Measurements from ENCODE around the gene IFT57. TPM values are rescaled to one million over a fixed set of nuclear protein-coding genes. Genes with fewer than 3 reads are reported as not detected.
A peak's percentile ranks its signal among the peaks of the same experiment; 100 is the strongest.

IFT57 gene
- polyA plus RNA-seq, 1 of the 3 experiments (the other 2 are of a cell fraction) = 81.6 TPM

- no peak for TF ChIP-seq FOSL2 (IDR thresholded peaks at IDR 0.05; ENCODE audit: borderline replicate concordance, low read depth)
Measured at GRCh38 chr3:108131475-108132134, 90.6 kb downstream of the IFT57 start (continued).

- Histone ChIP-seq H4K20me1 (ENCODE audit: insufficient read depth) (no peaks in the 10 kb centered on the region), H3K4me3 (ENCODE audit: low read depth in 2 of 2, low read length in 1 of 2) (no peak overlapping the region), H3K27ac (ENCODE audit: low read depth in 2 of 2, low read length in 1 of 2) (peak overlapping the region; percentile 40 to 83; a peak in 3 of 4 replicates), H3K9me3 (no peaks in the 10 kb centered on the region), H3K4me2 (peak overlapping the region; percentile 52), H3K4me1 (ENCODE audit: control insufficient read depth in 1 of 2, insufficient read depth in 2 of 2, low read depth in 1 of 2, low read length in 1 of 2) (peaks cover 4 to 27% of the 10 kb centered on the region in 2 experiments; a peak in 3 of 4 replicates), H3K9me2 (no peaks in the 10 kb centered on the region), H3F3A (replicated peaks; ENCODE audit: insufficient read depth) (peaks cover 11% of the 10 kb centered on the region), H3K79me2 (ENCODE audit: insufficient read depth) (no peaks in the 10 kb centered on the region), H2AFZ (ENCODE audit: low read depth) (no peak overlapping the region), H3K27me3 (ENCODE audit: insufficient read depth) (no peaks in the 10 kb centered on the region), H3K9ac (peak overlapping the region; percentile 10; the same call in 1 of the 2 replicates), H3K36me3 (replicated peaks in 1 of 2; ENCODE audit: control insufficient read depth in 1 of 2, insufficient read depth in 2 of 2, low read length in 1 of 2) (no peaks in the 10 kb centered on the region)
- no peak for DNase-seq
- ChIA-PET CTCF (no interaction called here), POLR2A (no interaction called here)
- TF ChIP-seq PBX3 (IDR thresholded peaks at IDR 0.05) = peak; percentile 76
- peak; percentile 12 to 93; a peak in 2 of 4 replicates for TF ChIP-seq EP300 (IDR thresholded peaks at IDR 0.05; ENCODE audit: borderline replicate concordance in 1 of 2, low read depth in 1 of 2, low read length in 1 of 2)
- TF ChIP-seq FOSL2 (IDR thresholded peaks at IDR 0.05; ENCODE audit: borderline replicate concordance, low read depth) = peak; percentile 97
- TF ChIP-seq IRF3 (IDR thresholded peaks at IDR 0.05; ENCODE audit: low read depth, low read length) = no peak
- no peak for TF ChIP-seq RCOR1 (IDR thresholded peaks at IDR 0.05; ENCODE audit: low read length)
- no peak for TF ChIP-seq REST (IDR thresholded peaks at IDR 0.05; ENCODE audit: low read depth, low read length)
- peak; percentile 96 for TF ChIP-seq MEF2A (IDR thresholded peaks at IDR 0.05; ENCODE audit: borderline replicate concordance, low read depth)
- TF ChIP-seq JUND (IDR thresholded peaks at IDR 0.05) = peak; percentile 92
- TF ChIP-seq TCF12 (IDR thresholded peaks at IDR 0.05) = peak; percentile 95
- peak; percentile 77; the same call in 1 of the 2 replicates for TF ChIP-seq POLR2AphosphoS5 (IDR thresholded peaks at IDR 0.05; ENCODE audit: low read depth, low read length)
- TF ChIP-seq ELF1 (IDR thresholded peaks at IDR 0.05) = peak; percentile 50; the same call in 1 of the 2 replicates
- no peak for TF ChIP-seq GATA2 (CRISPR knock-in tag; IDR thresholded peaks at IDR 0.05)
- TF ChIP-seq TEAD4 (IDR thresholded peaks at IDR 0.05; ENCODE audit: borderline replicate concordance, insufficient read depth) = peak; percentile 82; the same call in 1 of the 2 replicates
- TF ChIP-seq SMC3 (IDR thresholded peaks at IDR 0.05; ENCODE audit: low read depth, low read length) = no peak
- TF ChIP-seq USF2 (IDR thresholded peaks at IDR 0.05; ENCODE audit: borderline replicate concordance, low read depth, low read length) = no peak
- TF ChIP-seq CHD2 (IDR thresholded peaks at IDR 0.05; ENCODE audit: low read length, partially characterized antibody) = no peak
- TF ChIP-seq USF1 (IDR thresholded peaks at IDR 0.05; ENCODE audit: borderline replicate concordance, low read depth) = no peak
- no peak for TF ChIP-seq RFX5 (IDR thresholded peaks at IDR 0.05; ENCODE audit: low read length)
- TF ChIP-seq SIN3A (IDR thresholded peaks at IDR 0.05; ENCODE audit: borderline replicate concordance, low read depth, low read length) = no peak
- TF ChIP-seq RXRA (IDR thresholded peaks at IDR 0.05; ENCODE audit: borderline replicate concordance, low read depth) = peak; percentile 76; the same call in 1 of the 2 replicates
- no peak for TF ChIP-seq TAF1 (IDR thresholded peaks at IDR 0.05; ENCODE audit: borderline replicate concordance, low read depth, low read length)
- TF ChIP-seq MXI1 (IDR thresholded peaks at IDR 0.05; ENCODE audit: low read depth, low read length) = no peak
- TF ChIP-seq NFIC (IDR thresholded peaks at IDR 0.05; ENCODE audit: borderline replicate concordance) = peak; percentile 78
Measured at GRCh38 chr3:108130701-108131474, 91.3 kb downstream of the IFT57 start.

All from SK-N-SH (cell line).